Esophagus (tissue), 2 donors: Measurements from ENCODE around the gene LRRC7. TPM values are rescaled to one million over a fixed set of nuclear protein-coding genes. Genes with fewer than 3 reads are reported as not detected.

Experiments
- H3K27ac ChIP-seq, 2 donors: one replicate each; pipeline ENCODE4 v1.5.1; 2013; ENCODE audit warnings: low read depth in 2 of 2, mild to moderate bottlenecking in 2 of 2, inconsistent platforms in 1 of 2, low read length in 1 of 2, moderate library complexity in 1 of 2
- H3K27me3 ChIP-seq, 2 donors: one replicate each; pipeline ENCODE4 v1.6.1; 2013; ENCODE audit warnings: low read length in 2 of 2, control low read depth in 1 of 2, mild to moderate bottlenecking in 1 of 2; ENCODE audit not compliant: insufficient read depth in 2 of 2, control insufficient read depth in 1 of 2
- H3K36me3 ChIP-seq, 2 donors: one replicate each; pipeline ENCODE4 v1.6.1; 2013; ENCODE audit warnings: low read length in 1 of 2; ENCODE audit not compliant: control insufficient read depth in 2 of 2, insufficient read depth in 2 of 2
- H3K4me1 ChIP-seq, 2 donors: one replicate each; pipeline ENCODE4 v1.6.1; 2013; ENCODE audit warnings: low read length in 1 of 2; ENCODE audit not compliant: control insufficient read depth in 2 of 2, insufficient read depth in 2 of 2
- H3K4me3 ChIP-seq, 2 donors: one replicate each; pipeline ENCODE4 v1.5.1; 2013; ENCODE audit warnings: low read length in 2 of 2, mild to moderate bottlenecking in 2 of 2, low read depth in 1 of 2, moderate library complexity in 1 of 2
- H3K9me3 ChIP-seq, 2 donors: one replicate each; pipeline ENCODE4 v1.6.1; 2013; ENCODE audit warnings: mild to moderate bottlenecking in 2 of 2, low read depth in 1 of 2, low read length in 1 of 2, moderate library complexity in 1 of 2; ENCODE audit not compliant: control insufficient read depth in 2 of 2, insufficient read depth in 1 of 2
- WGBS, 2 donors: extraction: QIAGEN DNeasy Blood & Tissue Kit; methylation state at CpG; one replicate each; pipeline ENCODE4 v1.1.7; 2013; 5-methylcytosine and 5-hydroxymethylcytosine counted together
- polyA plus RNA-seq, 2 donors: library from polyadenylated mRNA; stranded (reverse); fragments of 200-250 nt; gene quantifications; one replicate each; pipeline ENCODE4 v1.2.3, GENCODE V29; 2013
- donor health status: healthy with polysubstance abuse.
- donor health status: Bipolar disorder and iron deficiency.

The LRRC7 gene
- polyA plus RNA-seq = under 1 TPM; 0.07 to 0.12 TPM

DNA sequence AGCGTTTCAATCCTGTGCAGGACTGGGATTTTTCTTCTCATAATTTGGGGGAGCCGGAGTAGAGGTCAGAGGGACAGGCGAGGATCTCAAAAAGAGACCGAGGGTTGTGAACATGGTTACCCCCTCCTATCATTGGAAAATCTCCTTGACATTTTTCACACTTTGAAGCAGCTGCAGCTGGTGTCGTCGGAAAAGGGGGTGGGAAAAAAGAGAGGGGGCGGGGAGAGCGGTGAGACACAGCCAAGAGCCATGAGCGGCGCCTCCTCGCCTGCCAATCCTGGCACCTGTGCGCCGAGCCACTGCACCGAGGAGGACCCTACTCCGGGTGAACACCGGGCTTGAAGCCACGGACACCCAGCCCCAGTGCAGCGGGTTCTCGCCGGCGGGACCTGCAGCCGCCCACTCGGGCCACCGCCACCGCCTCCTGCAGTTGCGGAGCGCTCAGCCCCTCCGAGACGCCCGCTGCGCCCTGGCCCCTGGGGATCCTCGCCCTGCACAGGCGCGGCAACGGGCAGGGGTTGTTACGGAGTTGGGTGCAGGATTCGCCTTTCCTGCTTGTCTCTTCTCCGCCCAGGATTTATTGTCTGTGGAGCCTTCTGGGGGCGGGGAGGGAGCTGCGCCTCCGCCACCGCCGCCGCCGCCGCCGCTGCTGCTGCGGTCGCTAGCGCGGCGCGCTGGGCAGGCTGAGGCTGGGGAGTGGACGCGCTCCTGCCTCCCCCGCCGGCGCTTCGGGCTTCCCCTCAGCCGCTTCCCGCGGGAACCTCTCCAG is at the start of gene LRRC7:
TSS of gene LRRC7 (plus strand) at position 271 of the 769 bp plus-strand sequence. CDS start 718 bp downstream, outside the sequence.
- Histone ChIP-seq H3K27ac (peak within 1 kb of the TSS in 1 of 2 donors; percentile 33), H3K4me3 (peak within 1 kb of the TSS; percentile 54), H3K36me3 (no peaks in the 10 kb centered on the region), H3K4me1 (peaks cover 0 to 6% of the 10 kb centered on the region in 2 donors), H3K9me3 (no peaks in the 10 kb centered on the region), H3K27me3 (no peaks in the 10 kb centered on the region)
- 1 to 2% methylated on average over 48 to 62 of the region's 62 CpGs for WGBS, 2 donors

DNA sequence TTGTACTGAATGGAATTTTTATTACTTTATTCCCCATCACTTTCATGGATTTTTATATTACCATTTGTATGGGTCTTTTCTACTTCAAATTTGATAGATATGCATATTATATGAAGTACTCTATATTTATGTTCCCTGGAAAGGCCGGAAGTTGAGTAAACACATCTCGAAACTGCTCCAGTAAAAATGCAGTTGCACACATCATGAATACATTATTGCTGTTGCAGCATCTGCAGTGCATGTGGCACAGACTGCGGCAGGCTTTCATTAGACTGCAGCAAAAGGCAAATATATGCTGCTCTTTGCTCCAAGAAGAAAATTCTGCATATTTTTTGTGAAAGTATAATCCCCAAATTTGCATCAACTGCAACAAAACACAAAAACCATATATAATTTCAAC is 48.7 kb upstream of the LRRC7 start:
- 78 to 79% methylated on average over 3 of the region's 3 CpGs for WGBS, 2 donors
- Histone ChIP-seq H3K36me3 (no peaks in the 10 kb centered on the region), H3K9me3 (no peaks in the 10 kb centered on the region), H3K4me1 (no peaks in the 10 kb centered on the region), H3K4me3 (no peak overlapping the region), H3K27ac (no peak overlapping the region), H3K27me3 (no peaks in the 10 kb centered on the region)

DNA sequence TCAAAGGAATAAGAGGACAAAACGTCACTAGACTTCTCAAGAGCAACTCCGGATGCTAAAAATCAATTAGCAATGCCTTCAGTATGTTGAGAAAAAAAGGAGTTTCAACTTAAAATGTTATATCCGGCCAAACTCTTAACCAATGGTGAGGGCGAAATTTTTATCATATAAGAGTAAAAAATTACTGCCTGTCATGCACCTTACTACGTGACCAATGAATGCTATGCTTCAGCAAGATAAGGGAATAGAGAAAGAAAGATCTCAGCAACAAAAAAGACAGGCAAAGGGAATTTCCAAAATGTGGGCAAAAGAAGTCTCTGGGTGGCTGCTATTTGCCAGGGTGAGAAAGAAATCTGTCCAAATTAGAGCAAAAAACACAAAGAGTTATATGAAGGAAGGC is 47.4 kb upstream of the LRRC7 start:
- no peaks in the 10 kb centered on the region for H3K9me3 ChIP-seq
- 50 to 61% methylated on average over 5 of the region's 5 CpGs for WGBS, 2 donors
- no peak overlapping the region for H3K27ac ChIP-seq

DNA sequence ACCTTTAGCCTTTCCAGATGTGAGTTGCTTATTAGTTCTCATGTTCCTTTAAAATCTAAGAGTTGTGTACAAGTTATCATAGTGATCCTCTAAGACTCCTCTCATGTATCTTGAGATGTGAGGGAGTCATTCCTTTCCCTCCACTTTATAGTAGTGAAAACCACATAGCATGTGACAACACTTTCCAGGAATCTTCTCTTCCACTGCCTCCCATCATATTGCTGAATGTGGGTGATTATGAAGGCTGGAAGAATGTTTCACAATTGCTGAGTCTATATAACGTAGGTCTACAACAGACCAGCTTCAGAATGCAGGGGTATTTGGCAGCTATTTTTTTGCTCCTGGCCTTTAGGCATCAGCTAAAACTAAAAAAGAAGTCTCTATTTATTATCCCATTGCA is 44.7 kb upstream of the LRRC7 start:
- H3K27me3 ChIP-seq = no peaks in the 10 kb centered on the region

More for the DNA sequence above, 47.4 kb upstream of the LRRC7 start:
- Histone ChIP-seq H3K27me3 (no peaks in the 10 kb centered on the region), H3K4me1 (no peaks in the 10 kb centered on the region), H3K36me3 (no peaks in the 10 kb centered on the region), H3K4me3 (no peak overlapping the region)

DNA sequence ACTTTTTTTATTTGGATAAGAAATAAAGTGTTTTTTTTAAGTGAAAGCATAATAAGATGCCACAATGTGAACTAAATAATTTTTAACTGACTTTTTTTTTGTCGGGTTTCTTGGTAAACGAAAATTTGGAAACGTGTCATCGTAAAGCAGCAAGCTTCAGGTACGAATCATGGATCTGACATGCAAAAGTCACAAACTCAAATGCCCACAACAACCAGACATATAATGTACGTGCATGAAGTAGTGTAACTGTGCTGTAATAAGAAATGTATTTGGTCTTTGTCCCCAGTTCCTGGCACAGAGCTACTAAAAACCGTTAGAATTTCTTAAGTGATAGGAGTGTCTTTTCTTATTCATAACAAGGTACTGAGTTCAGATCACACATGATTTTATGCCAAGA is 44.3 kb upstream of the LRRC7 start:
- 70 to 82% methylated on average over 7 of the region's 7 CpGs for WGBS, 2 donors
- Histone ChIP-seq H3K36me3 (no peaks in the 10 kb centered on the region), H3K27me3 (no peaks in the 10 kb centered on the region), H3K27ac (no peak overlapping the region), H3K4me1 (no peaks in the 10 kb centered on the region), H3K9me3 (no peaks in the 10 kb centered on the region), H3K4me3 (no peak overlapping the region)

More for the DNA sequence above, 44.7 kb upstream of the LRRC7 start:
- Histone ChIP-seq H3K4me1 (no peaks in the 10 kb centered on the region), H3K4me3 (no peak overlapping the region), H3K9me3 (no peaks in the 10 kb centered on the region), H3K36me3 (no peaks in the 10 kb centered on the region), H3K27ac (no peak overlapping the region)
- 71 to 80% methylated on average over 1 of the region's 1 CpG for WGBS, 2 donors

DNA sequence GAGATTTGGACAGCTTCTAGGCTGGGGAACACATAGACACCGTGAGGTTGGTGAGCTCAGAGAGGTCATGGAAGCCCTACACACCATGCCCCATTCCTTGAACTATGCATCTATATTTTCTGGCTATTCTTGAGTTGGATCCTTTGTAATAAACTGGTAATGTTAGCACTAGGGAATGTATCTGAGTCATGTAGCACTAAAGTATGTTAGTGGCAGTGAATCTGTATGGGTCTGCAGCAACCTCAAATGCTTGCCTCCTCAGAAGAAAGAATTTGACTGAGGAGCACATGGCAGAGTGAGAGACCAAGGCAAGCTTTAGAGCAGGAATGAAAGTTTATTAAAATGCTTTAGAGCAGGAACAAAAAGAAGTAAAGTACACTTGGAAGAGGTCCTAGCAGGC is 43.7 kb upstream of the LRRC7 start:
- Histone ChIP-seq H3K4me1 (no peaks in the 10 kb centered on the region), H3K4me3 (no peak overlapping the region), H3K36me3 (no peaks in the 10 kb centered on the region), H3K27ac (no peak overlapping the region), H3K9me3 (no peaks in the 10 kb centered on the region), H3K27me3 (no peaks in the 10 kb centered on the region)
- 84 to 87% methylated on average over 1 of the region's 1 CpG for WGBS, 2 donors

DNA sequence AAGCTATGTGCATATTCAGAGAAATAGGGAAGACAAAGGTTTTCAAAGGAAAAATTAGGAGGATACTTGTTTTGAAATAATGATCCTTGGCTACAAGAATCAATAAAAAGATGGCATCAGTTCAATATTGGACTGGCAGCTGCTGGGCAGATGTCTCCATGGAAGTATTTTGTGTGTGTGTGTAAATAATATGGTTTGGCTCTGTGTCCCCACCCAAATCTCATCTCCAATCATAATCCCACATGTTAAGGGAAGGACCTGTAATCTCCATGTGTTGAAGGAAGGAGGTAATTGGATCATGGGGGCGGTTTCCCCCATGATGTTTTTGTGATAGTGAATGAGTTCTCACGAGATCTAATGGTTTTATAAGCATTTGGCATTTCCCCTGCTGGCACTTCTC is 40.4 kb upstream of the LRRC7 start:
- Histone ChIP-seq H3K27me3 (no peaks in the 10 kb centered on the region), H3K4me1 (no peaks in the 10 kb centered on the region), H3K27ac (no peak overlapping the region), H3K36me3 (no peaks in the 10 kb centered on the region), H3K9me3 (no peaks in the 10 kb centered on the region), H3K4me3 (no peak overlapping the region)
- 44 to 74% methylated on average over 2 of the region's 2 CpGs for WGBS, 2 donors

DNA sequence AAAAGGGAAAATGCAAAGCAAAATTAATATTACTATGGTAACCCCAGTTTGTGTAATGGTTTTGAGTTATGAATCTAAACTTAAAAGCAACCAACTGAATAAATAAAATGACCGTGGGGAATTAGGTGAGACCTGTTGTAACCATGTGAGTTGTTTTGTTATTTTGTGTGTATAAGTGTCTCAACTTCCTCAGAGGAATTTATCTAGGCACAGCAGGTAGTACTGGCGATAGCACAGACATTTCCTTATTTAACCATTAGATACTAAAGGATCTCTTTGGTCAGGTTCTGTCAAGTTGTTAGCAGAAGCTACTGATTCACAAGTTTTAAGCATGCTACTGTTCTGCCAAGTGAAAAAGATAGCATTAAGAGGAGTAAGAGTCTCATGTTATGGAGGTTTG is 39.3 kb upstream of the LRRC7 start:
- no peaks in the 10 kb centered on the region for H3K9me3 ChIP-seq
- H3K4me1 ChIP-seq = no peaks in the 10 kb centered on the region
- no peaks in the 10 kb centered on the region for H3K36me3 ChIP-seq
- WGBS, 2 donors = 59 to 66% methylated on average over 2 of the region's 2 CpGs
- H3K4me3 ChIP-seq = no peak overlapping the region
- no peaks in the 10 kb centered on the region for H3K27me3 ChIP-seq
- H3K27ac ChIP-seq = no peak overlapping the region

DNA sequence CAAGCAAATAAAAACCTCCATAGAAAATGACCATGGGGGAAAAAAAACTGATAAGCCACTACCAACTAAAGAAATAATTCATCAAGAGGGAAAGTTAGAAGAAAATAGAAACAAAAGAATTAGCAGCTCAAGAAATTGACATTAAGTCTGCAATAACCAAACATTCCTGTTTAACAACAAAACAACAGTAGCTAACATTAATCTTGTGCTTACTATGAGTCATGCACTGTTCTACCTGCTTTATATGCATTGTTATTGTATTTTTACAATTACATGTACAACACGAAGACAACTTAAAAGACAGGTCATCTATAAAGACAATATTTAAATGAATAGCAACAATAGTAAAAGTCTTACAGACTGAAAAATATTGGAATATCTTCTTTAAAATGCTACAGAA is 34.4 kb upstream of the LRRC7 start:
- Histone ChIP-seq H3K27me3 (no peaks in the 10 kb centered on the region), H3K36me3 (no peaks in the 10 kb centered on the region), H3K4me3 (no peak overlapping the region), H3K27ac (no peak overlapping the region), H3K4me1 (no peaks in the 10 kb centered on the region), H3K9me3 (no peaks in the 10 kb centered on the region)
- 59 to 63% methylated on average over 1 of the region's 1 CpG for WGBS, 2 donors

DNA sequence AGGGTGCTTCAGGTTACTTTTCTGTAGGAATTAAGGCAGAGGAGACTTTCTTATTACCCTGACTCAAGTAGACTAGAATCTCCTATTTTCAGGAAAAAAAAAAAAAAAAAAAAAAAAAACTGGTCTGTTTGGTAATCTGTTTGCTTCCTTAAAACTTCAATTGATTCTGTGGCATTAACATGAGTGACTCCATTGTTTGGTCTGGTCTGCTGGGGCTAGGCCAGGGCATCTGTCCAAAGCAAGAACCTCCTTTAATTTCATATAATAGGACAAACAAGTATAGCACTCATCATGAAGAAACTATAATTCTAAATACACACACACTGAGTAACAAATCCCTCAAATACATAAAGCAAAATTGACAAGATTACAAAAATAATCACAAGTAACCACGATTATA is 32.9 kb upstream of the LRRC7 start:
- WGBS, 2 donors = 30 to 41% methylated on average over 1 of the region's 1 CpG
- no peaks in the 10 kb centered on the region for H3K9me3 ChIP-seq
- no peaks in the 10 kb centered on the region for H3K4me1 ChIP-seq
- H3K4me3 ChIP-seq = no peak overlapping the region
- H3K27ac ChIP-seq = no peak overlapping the region
- H3K27me3 ChIP-seq = no peaks in the 10 kb centered on the region
- H3K36me3 ChIP-seq = no peaks in the 10 kb centered on the region
